Ammon's horn (tissue), 1 donor: ENCODE data around the gene RAB13.
"Not testable (repeated sequence)": the region's sequence is repeated elsewhere in the genome, so short reads cannot be mapped to it uniquely, and the experiment has no call there.

Experiments used
- DNase-seq: peaks from one replicate; pipeline ENCODE4 v3.0.0-alpha.2; 2016; ENCODE audit warnings: low spot score

The RAB13 gene

GRCh38 chr1:153985941-153986761, at the start of gene RAB13:
RAB13 (minus strand) TSS chr1:153986339; CDS start chr1:153986236, 103 bp downstream.
- peak; percentile 79 for DNase-seq

- not testable (repeated sequence) for DNase-seq
Observed at GRCh38 chr1:154033697-154034096, 47.6 kb upstream of the RAB13 start.

GRCh38 chr1:154019940-154020339, 33.8 kb upstream of the RAB13 start:
- no peak for DNase-seq

GRCh38 chr1:154019269-154019668, 33.1 kb upstream of the RAB13 start:
- DNase-seq, result no peak

DNA sequence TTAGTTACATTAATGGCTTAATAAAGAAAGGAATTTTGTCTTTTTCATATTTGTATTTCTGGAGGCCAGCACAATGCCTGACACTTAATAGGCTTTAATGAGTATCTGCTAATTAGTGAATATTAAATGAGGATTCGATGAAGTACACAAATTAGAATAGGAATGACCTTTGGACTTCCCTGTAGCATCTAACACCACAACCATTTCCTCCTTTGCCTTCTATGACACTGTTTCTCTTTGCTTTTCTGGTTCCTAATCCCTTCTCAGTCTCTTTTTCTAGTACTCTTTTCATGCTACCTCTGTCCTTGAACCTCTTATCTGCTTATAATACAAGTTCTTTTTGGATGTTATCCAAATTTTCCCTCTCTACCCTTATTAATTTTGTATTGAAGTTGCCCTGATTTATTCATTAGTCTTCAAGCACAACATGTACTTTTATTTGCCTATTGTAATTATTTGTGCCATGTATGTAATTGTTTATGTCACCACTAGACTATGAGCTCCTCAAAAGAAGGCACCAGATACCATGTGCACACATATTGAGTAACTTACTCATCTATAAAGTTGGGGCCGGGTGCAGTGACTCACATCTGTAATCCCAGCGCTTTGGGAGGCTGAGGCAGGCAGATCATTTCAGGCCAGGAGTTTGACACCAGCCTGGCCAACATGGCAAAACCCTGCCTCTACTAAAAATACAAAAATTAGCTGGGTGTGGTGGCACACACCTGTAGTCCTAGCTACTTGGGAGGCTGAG, 28.2 kb upstream of the RAB13 start:
- no peak for DNase-seq

GRCh38 chr1:154012543-154012942, 26.4 kb upstream of the RAB13 start:
- DNase-seq, result not testable (repeated sequence)

DNA sequence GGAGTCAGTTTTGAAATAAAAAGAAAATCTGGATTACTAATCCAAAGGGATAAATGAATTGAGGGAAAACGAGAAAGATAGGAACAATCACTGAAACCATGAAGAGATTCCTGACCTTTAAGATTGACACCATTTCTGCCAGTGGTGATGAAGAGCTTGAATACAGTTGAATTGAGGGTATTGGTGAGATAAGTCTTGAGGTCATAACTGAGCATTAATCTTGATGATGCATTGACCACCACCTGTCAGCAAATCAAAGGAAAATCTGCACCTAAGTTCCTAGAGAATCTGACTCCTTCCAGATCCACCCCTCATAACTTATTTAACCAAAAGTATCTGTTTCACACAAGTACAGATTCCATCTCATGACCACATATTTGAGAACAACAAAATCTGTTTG, 26.0 kb upstream of the RAB13 start:
- no peak for DNase-seq

DNA sequence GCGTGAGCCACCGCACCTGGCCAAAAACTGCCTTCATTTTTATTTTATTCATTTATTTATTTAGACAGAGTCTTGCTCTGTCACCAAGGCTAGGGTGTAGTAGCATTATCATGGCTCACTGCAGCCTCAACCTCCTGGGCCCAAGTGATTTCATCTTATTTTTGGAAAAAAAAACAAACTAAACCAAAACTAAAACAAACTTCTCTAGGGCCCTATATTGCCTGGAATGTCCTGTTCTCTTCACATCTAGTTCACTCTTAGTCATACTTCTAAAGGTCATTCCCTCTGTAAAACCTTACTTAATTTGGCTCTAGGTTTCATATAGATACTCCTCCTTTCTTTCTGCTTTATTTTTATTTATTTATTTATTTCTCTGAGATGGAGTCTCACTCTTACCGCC, 20.0 kb upstream of the RAB13 start:
- no peak for DNase-seq

- no peak for DNase-seq
Observed at GRCh38 chr1:154000420-154000819, 14.3 kb upstream of the RAB13 start.

DNA sequence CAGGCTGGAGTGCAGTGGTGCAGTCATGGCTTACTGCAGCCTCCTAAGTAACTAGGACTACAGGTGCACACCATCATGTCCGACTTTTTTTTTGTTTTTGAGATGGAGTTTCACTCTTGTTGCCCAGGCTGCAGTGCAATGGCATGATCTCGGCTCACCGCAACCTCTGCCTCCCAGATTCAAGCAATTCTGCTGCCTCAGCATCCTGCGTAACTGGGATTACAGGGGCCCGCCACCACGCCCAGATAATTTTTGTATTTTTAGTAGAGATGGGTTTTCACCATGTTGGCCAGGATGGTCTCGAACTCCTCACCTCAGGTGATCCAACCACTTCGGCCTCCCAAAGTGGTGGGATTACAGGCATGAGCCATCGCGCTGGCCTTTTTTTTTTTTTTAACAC, 10.7 kb upstream of the RAB13 start:
- not testable (repeated sequence) for DNase-seq

- DNase-seq, result no peak
Observed at GRCh38 chr1:153995640-153996039, 9.5 kb upstream of the RAB13 start.

DNA sequence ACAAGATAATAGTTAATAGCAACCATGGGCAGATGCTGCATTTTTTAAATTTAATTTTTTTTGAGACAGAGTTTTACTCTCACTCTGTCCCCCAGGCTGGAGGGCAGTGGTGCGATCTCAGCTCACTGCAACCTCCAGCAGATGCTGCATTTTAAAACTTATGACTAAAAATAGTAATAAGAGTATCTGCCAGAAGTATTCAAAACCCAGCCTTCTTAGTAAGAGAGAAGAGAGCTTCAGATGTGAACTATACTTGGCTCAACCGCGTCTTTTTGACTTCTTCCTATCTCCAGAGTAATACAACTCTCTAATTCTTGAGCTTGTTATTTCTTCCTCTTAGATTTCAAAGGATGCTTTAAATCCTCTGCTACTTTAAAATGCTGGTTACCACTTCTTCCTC, 9.1 kb upstream of the RAB13 start:
- no peak for DNase-seq

DNA sequence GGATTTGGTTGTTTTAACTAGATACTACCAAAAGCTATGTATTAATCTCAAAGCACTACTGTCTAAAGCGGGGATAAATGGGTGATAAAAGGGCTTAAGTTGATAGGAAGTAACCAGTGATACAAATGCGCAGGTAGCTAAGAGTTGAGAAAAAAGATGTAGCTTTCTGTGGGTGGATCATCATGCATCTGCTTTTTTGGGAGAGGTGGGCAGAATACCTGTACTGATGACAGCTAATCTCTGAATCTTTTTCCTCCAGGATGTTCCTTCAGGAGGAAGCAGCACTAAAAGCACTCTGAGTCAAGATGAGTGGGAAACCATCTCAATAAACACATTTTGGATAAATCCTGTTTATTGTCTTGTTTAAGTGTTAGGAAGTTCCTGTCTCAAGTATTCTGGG, 5.7 kb upstream of the RAB13 start:
- DNase-seq, result no peak

GRCh38 chr1:153991151-153991630, 5.1 kb upstream of the RAB13 start:
- DNase-seq, result no peak

DNA sequence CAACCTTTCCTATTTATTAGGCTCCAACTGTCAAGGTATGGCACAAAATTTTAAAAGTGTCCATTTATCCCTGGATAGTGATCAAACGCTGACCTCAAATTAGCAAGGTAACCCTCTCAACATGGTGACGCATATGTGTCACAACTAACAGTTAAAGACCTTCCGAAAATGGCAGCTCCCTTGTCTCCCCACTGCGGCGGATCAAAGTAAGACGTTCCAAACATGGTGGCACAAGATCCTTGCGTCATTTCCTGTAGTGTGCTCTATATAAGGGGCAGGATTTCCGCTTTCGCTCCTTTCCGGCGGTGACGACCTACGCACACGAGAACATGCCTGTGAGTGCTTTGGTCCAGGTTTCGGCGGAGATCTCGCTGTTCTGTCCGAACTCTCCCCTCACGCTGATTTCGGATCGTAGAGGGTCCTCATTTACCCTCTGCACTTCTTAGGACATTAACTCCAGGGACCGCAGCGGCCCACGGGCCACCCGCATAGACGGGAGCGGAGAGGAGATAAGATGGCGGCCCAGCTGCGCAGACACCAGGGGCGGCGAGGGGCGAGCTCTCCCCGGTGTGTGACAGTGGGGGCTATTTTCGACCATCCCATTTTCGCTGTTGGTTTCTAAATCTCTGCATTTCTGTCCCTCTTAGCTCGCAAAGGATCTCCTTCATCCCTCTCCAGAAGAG, 4.5 kb upstream of the RAB13 start, which contains the start of gene RPS27:
Gene RPS27, plus strand, starts transcription at position 295 of the 683 bp plus-strand sequence. Its CDS starts 35 bp downstream, at position 330.
- DNase-seq, result peak; percentile 99

- no peak for DNase-seq
Observed at GRCh38 chr1:153987621-153988020, 1.5 kb upstream of the RAB13 start.

DNA sequence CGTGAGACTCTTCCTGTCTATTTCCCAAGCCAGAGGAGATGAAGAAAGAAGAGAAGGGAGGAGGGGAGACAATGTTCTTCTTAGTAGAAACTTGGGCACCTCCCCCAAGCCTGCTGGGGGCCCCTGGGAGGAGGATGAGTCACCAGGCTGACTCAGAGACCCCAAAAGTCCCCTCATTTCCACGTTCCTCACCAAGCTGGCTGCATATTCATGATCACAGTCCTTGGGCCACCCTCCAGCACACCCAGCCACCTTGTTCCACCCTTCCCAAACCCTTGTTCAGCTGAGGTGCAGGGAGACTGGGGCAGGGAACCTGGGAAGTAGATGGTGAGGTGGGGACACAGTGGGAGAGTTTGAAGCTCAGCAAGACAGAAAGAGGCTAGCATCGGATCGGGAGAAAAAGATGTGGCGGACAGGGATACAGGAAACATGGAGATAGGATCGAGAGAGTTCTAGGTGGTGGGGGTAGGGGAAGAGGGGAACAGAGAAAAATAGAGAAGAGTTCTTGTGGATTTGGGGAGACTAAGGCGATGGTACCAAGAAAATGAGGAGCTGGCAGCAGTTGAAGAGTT, 712 bp downstream of the RAB13 start:
- DNase-seq, result no peak

DNA sequence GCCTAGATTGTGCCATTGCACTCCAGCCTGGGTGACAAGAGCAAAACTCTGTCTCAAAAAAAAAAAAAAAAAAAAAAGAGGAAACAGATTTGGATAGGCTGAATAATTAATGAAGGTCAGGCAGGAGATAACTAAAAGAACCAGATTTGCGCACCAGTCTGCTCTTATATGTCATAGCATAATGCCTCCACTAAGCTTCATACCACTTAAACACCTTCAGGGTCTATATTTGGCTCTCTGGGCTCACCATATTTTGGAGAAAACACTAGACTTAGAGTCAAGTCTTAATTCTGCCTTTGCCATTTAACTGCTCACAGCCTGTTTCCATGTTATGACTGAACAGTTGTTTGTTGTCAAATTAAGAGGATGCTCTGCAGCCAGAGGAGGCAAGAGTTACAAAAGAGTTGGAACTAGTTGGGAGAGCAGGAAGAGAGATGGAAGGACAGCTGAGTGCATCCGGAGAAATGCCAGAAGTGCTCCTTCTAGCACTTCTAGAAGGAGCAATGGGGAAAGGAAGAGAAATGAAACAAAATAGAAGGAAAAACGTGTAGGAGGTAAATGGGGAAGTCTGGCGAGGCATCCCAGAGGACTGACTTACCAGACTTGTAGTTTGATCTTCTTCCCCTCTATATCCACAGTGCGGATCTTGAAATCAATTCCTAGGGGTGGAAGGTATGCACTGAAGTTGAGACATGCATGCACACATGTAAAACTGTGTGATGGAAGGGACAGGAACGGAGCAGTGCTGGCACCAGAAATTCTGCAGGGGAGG, 1.8 kb downstream of the RAB13 start:
- DNase-seq, result no peak

- not testable (repeated sequence) for DNase-seq
Observed at GRCh38 chr1:153981735-153982134, 4.4 kb downstream of the RAB13 start.

GRCh38 chr1:153979091-153979490, 7.0 kb downstream of the RAB13 start:
- not testable (repeated sequence) for DNase-seq

DNA sequence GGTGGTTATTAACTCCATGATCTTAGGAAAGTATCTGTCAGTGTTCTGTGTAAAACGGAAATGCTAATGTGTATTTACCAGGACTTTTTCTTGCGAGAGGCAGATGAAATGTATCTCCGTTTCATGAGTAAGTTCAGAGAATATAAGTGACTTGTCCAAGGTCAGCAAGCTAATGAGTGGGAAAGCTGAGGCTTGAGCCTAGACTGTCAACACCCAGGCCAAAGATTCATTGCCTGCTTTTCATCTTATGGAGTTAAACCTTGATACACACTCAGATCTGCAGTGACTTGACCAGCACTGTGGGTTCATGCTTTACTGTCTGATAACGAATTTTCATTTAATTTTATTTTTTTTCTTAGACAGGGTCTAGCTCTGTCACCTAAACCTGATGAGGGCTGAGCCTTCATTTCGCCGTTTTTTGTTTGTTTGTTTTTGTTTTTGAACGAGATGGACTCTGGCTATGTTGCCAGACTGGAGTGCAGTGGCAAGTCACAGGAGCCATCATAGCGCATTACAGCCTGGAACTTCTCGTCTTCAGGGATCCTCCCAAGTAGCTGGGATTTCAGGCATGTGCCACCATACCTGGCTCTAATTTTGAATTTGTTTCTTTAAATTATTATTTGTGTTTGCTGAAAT, 7.7 kb downstream of the RAB13 start:
- DNase-seq, result no peak
